Activated B cell treated with CpG ODN at 0.5 μM for 24 hours (primary cell): Measurements from ENCODE around the gene PRUNE1. TPM values are rescaled to one million over a fixed set of nuclear protein-coding genes. Genes with fewer than 3 reads are reported as not detected.

Experiments
- ATAC-seq: fragments of 200-7000 bp; cut with Tn5 transposase; one replicate; pipeline ENCODE4 v1.10.0; 2021; ENCODE audit warnings: low read depth, mild to moderate bottlenecking, moderate library complexity
- CTCF ChIA-PET: fragments of 350-600 bp; sonication (Branson Sonifier 250); formaldehyde crosslinking; loops from one replicate; lab custom pipeline; 2021; ENCODE audit warnings: antibody characterized with exemption; lab: Charles Lee
- POLR2A ChIA-PET: fragments of 350-600 bp; sonication (Branson Sonifier 250); formaldehyde crosslinking; loops from one replicate; lab custom pipeline; 2021; ENCODE audit warnings: antibody characterized with exemption; lab: Charles Lee
- DNase-seq: peaks from one replicate; pipeline ENCODE4 v3.0.0; 2022
- H3K27ac Mint-ChIP-seq: one replicate; pipeline ENCODE4 v1.8.0; 2020; ENCODE audit warnings: mixed read lengths
- H3K27me3 Mint-ChIP-seq: one replicate; pipeline ENCODE4 v1.8.0; 2021; ENCODE audit warnings: mixed read lengths
- H3K36me3 Mint-ChIP-seq: one replicate; pipeline ENCODE4 v1.8.0; 2021; ENCODE audit warnings: low read depth, mixed read lengths
- H3K4me1 Mint-ChIP-seq: one replicate; pipeline ENCODE4 v1.8.0; 2021; ENCODE audit warnings: mixed read lengths
- H3K4me3 Mint-ChIP-seq: one replicate; pipeline ENCODE4 v1.8.0; 2020; ENCODE audit warnings: mild to moderate bottlenecking, mixed read lengths
- H3K9me3 Mint-ChIP-seq: one replicate; pipeline ENCODE4 v1.8.0; 2020; ENCODE audit warnings: mixed read lengths
- CTCF ChIP-seq: fragments of 200-600 bp; IDR thresholded peaks from one replicate; pipeline ENCODE4 v1.8.0; 2022; ENCODE audit warnings: antibody characterized with exemption, mild to moderate bottlenecking
- intact Hi-C: fragments of 100-400 bp; cut with micrococcal nuclease; formaldehyde crosslinking; loops from one replicate; pipeline ENCODE4 v1.15.1; 2024
- total RNA-seq: library from RNA; stranded (reverse); gene quantifications from 2 replicates; pipeline ENCODE4 v1.2.3, GENCODE V29; 2022

PRUNE1 gene
- total RNA-seq, 1 donor from 2014 or later, result 14.2 TPM

- H3K27me3 Mint-ChIP-seq, result no peaks in the 10 kb centered on the region
- intact Hi-C loops, result no loop called here
- no peak for DNase-seq
- no peaks in the 10 kb centered on the region for H3K9me3 Mint-ChIP-seq
- POLR2A ChIA-PET, result no interaction called here
- no peaks in the 10 kb centered on the region for H3K36me3 Mint-ChIP-seq
- no peak for TF ChIP-seq CTCF
- CTCF ChIA-PET, result interaction anchor here (0.6 kb wide), 1 partner anchor 37 kb away, joined by 4 read pairs; no protein-coding TSS in a partner anchor
- H3K4me3 Mint-ChIP-seq, result no peak overlapping the region
- no peaks in the 10 kb centered on the region for H3K4me1 Mint-ChIP-seq
- ATAC-seq, result no peak
- no peak overlapping the region for H3K27ac Mint-ChIP-seq
Observed at GRCh38 chr1:150985179-150985825, 22.9 kb upstream of the PRUNE1 start.

- TF ChIP-seq CTCF, result no peak
- H3K4me3 Mint-ChIP-seq, result no peak overlapping the region
- no peak for ATAC-seq
- no peak overlapping the region for H3K27ac Mint-ChIP-seq
- CTCF ChIA-PET, result interaction anchor here (1.2 to 1.7 kb wide), 2 partner anchors 8 to 19 kb away, joined by 3 to 5 read pairs; partner anchors contain the start of gene MINDY1
- no peaks in the 10 kb centered on the region for H3K27me3 Mint-ChIP-seq
- H3K36me3 Mint-ChIP-seq, result no peaks in the 10 kb centered on the region
- DNase-seq, result no peak
- H3K4me1 Mint-ChIP-seq, result no peaks in the 10 kb centered on the region
- H3K9me3 Mint-ChIP-seq, result no peaks in the 10 kb centered on the region
- intact Hi-C loops, result no loop called here
- POLR2A ChIA-PET, result no interaction called here
Observed at GRCh38 chr1:150987924-150988323, 20.3 kb upstream of the PRUNE1 start.

GRCh38 chr1:150992626-150993025 lies 15.6 kb upstream of the PRUNE1 start:
- no peak for TF ChIP-seq CTCF
- DNase-seq (no peak), ATAC-seq (no peak)
- H3K27me3 Mint-ChIP-seq, result no peaks in the 10 kb centered on the region
- no peaks in the 10 kb centered on the region for H3K4me1 Mint-ChIP-seq
- CTCF ChIA-PET, result no interaction called here
- POLR2A ChIA-PET, result interaction anchor here (0.6 kb wide), 1 partner anchor 12 kb away, joined by 11 read pairs; no protein-coding TSS in a partner anchor
- H3K36me3 Mint-ChIP-seq, result peaks cover 8% of the 10 kb centered on the region
- no peak overlapping the region for H3K4me3 Mint-ChIP-seq
- intact Hi-C loops, result no loop called here
- H3K27ac Mint-ChIP-seq, result no peak overlapping the region
- H3K9me3 Mint-ChIP-seq, result no peaks in the 10 kb centered on the region

- Mint-ChIP-seq H3K27me3 (no peaks in the 10 kb centered on the region), H3K9me3 (no peaks in the 10 kb centered on the region), H3K4me1 (no peaks in the 10 kb centered on the region), H3K27ac (no peak overlapping the region), H3K36me3 (peaks cover 21% of the 10 kb centered on the region), H3K4me3 (no peak overlapping the region)
- intact Hi-C loops, result no loop called here
- ChIA-PET POLR2A (interaction anchor here (0.6 kb wide), 2 partner anchors 57 to 478 kb away, joined by 3 to 5 read pairs; partner anchors contain the start of gene FALEC), CTCF (interaction anchor here (0.9 to 2.6 kb wide), 5 partner anchors 9 to 374 kb away, joined by 3 to 7 read pairs (median 3); no protein-coding TSS in a partner anchor)
- no peak for TF ChIP-seq CTCF
- ATAC-seq (no peak), DNase-seq (no peak)
Observed at GRCh38 chr1:150994248-150994647, 14.0 kb upstream of the PRUNE1 start.

- no peak for ATAC-seq
- ChIA-PET CTCF (interaction anchor here (0.9 to 2.6 kb wide), 14 partner anchors 8 to 743 kb away, joined by 3 to 19 read pairs (median 4); partner anchors contain the start of genes ANXA9 and MINDY1), POLR2A (interaction anchor here (0.9 to 1.5 kb wide), 2 partner anchors 12 to 22 kb away, joined by 3 to 4 read pairs; partner anchors contain the start of gene MINDY1)
- intact Hi-C loops, result no loop called here
- DNase-seq, result no peak
- no peak for TF ChIP-seq CTCF
- no peaks in the 10 kb centered on the region for H3K27me3 Mint-ChIP-seq
- H3K27ac Mint-ChIP-seq, result no peak overlapping the region
- no peaks in the 10 kb centered on the region for H3K4me1 Mint-ChIP-seq
- no peaks in the 10 kb centered on the region for H3K9me3 Mint-ChIP-seq
- H3K36me3 Mint-ChIP-seq, result peaks cover 26% of the 10 kb centered on the region
- no peak overlapping the region for H3K4me3 Mint-ChIP-seq
Observed at GRCh38 chr1:150995460-150995859, 12.8 kb upstream of the PRUNE1 start.
